Measurements from ENCODE around the gene C16orf92. TPM values are rescaled to one million over a fixed set of nuclear protein-coding genes. Genes with fewer than 3 reads are reported as not detected.

Gene C16orf92
- total RNA-seq, 1 experiment from 2014 or later: not detected

GRCh38 chr16:29977063-29977825 lies 45.8 kb upstream of the C16orf92 start:
- ATAC-seq (no peak), DNase-seq (ENCODE audit: low read depth, low spot score) (no peak)
- CTCF ChIA-PET: no interaction called here
- BruUV-seq (replicated peaks): no TSS peak
- intact Hi-C loops (cut with micrococcal nuclease): no loop called here
- no peak overlapping the region for H3K4me3 ChIP-seq (replicated peaks in 1 of 2; ENCODE audit: low read depth in 1 of 2, low read length in 2 of 2)
- POLR2A ChIA-PET: interaction anchor here (0.9 kb wide), 1 partner anchor 18 kb away, joined by 3 read pairs; the partner anchor contains the start of gene HIRIP3
- peaks cover 8 to 26% of the 10 kb centered on the region in 2 experiments for H3K4me1 ChIP-seq (ENCODE audit: control insufficient read depth in 1 of 2, insufficient read depth in 2 of 2, low read length in 2 of 2)
- H2AFZ ChIP-seq (ENCODE audit: low read depth, low read length, poor library complexity, severe bottlenecking): no peak overlapping the region
- no peak overlapping the region for H3K9ac ChIP-seq (ENCODE audit: low read length)
- H3K27me3 ChIP-seq (ENCODE audit: insufficient read depth, low read length): no peaks in the 10 kb centered on the region
- TF ChIP-seq ZBTB33 (IDR thresholded peaks at IDR 0.05; ENCODE audit: extremely low read depth, insufficient replicate concordance, low read length) (no peak), ELF1 (IDR thresholded peaks at IDR 0.05; ENCODE audit: borderline replicate concordance, low read depth) (no peak), RAD21 (IDR thresholded peaks at IDR 0.05; ENCODE audit: low read depth) (no peak), CBX3 (IDR thresholded peaks at IDR 0.05; ENCODE audit: low read depth) (no peak), MAX (IDR thresholded peaks at IDR 0.05) (no peak), JUND (IDR thresholded peaks at IDR 0.05) (no peak), TCF7L2 (IDR thresholded peaks at IDR 0.05; ENCODE audit: borderline replicate concordance, extremely low read depth, insufficient read depth, insufficient read length) (no peak), SP1 (IDR thresholded peaks at IDR 0.05; ENCODE audit: low read depth) (no peak), ZFX (IDR thresholded peaks at IDR 0.05) (no peak), POLR2A (IDR thresholded peaks at IDR 0.05; ENCODE audit: borderline replicate concordance, extremely low read depth, insufficient read depth, insufficient read length) (no peak), EGR1 (IDR thresholded peaks at IDR 0.05; ENCODE audit: low read depth) (no peak), POLR2AphosphoS5 (IDR thresholded peaks at IDR 0.05; ENCODE audit: low read depth, low read length) (no peak), SIN3A (IDR thresholded peaks at IDR 0.05; ENCODE audit: low read depth) (no peak), YY1 (IDR thresholded peaks at IDR 0.05; ENCODE audit: extremely low read depth, insufficient replicate concordance, low read depth, low read length) (no peak), CEBPB (IDR thresholded peaks at IDR 0.05; ENCODE audit: low read depth) (no peak), EZH2 (IDR thresholded peaks at IDR 0.05) (no peak), EZH2phosphoT487 (IDR thresholded peaks at IDR 0.05; ENCODE audit: borderline replicate concordance) (no peak), FOSL1 (IDR thresholded peaks at IDR 0.05; ENCODE audit: low read depth) (no peak)
- H3K36me3 ChIP-seq (ENCODE audit: control insufficient read depth in 1 of 2, insufficient read depth in 2 of 2, low read length in 2 of 2): peaks cover 40 to 44% of the 10 kb centered on the region in 2 experiments
- no peak overlapping the region for H3K27ac ChIP-seq (ENCODE audit: low read depth, low read length)
- no peak overlapping the region for H3K4me2 ChIP-seq (ENCODE audit: low read length)
- peaks cover 67% of the 10 kb centered on the region for H3K79me2 ChIP-seq (ENCODE audit: insufficient read depth, low read length)
- H3K9me3 ChIP-seq (ENCODE audit: control insufficient read depth in 1 of 2, insufficient read depth in 1 of 2, low read depth in 1 of 2, low read length in 2 of 2): no peaks in the 10 kb centered on the region; a peak in 1 of 4 replicates
- H3K9me2 ChIP-seq (ENCODE audit: insufficient read depth): no peaks in the 10 kb centered on the region
- RAD21 ChIA-PET (ENCODE audit: low non-redundant PET in 1 of 2, low total read pairs in 2 of 2, uncharacterized antibody in 2 of 2, unreplicated experiment in 2 of 2): no interaction called here
- no peaks in the 10 kb centered on the region for H4K20me1 ChIP-seq (ENCODE audit: insufficient read depth)
